ENCODE data around the gene ATP2B1.

DNA sequence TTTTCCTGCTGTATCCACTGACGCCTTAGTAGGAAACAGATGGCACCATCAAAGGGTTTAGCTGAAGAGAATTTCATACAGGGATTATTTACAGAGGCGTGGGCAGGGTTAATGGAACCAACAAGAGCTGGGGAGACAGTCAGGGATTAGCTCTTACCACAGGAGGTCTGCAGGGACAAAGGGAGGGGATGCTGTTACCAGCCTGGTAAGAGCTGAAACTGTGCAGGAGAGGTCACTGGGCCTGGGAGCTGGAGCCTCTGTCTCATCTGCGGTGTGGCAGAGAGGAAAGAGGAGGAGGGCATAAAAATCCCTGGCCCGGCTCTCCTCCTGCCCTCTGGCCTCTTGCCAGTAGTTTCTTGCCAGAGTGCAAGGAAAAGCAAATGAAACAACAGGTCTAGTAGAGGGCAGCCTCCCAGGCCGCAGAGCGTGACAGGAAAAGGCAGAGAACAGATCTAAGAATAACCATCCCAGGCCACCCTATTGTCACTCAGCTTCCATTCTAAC, 163.9 kb downstream of the ATP2B1 start:
- no peak for TF ChIP-seq GATA2 (IDR thresholded peaks at IDR 0.05; ENCODE audit: low read depth, low read length)
- TF ChIP-seq GATA3 (IDR thresholded peaks at IDR 0.05; ENCODE audit: low read depth, low read length): no peak

Measured in SH-SY5Y (cell line).